DLD1 (cell line): ENCODE measurements around the gene IRAG1.

Source experiments
- in situ Hi-C: cut with HindIII; loops from 2 replicates; pipeline ENCODE4 v1.10.0; 2017; ENCODE audit warnings: low sequenced_read_pairs

The IRAG1 gene

DNA sequence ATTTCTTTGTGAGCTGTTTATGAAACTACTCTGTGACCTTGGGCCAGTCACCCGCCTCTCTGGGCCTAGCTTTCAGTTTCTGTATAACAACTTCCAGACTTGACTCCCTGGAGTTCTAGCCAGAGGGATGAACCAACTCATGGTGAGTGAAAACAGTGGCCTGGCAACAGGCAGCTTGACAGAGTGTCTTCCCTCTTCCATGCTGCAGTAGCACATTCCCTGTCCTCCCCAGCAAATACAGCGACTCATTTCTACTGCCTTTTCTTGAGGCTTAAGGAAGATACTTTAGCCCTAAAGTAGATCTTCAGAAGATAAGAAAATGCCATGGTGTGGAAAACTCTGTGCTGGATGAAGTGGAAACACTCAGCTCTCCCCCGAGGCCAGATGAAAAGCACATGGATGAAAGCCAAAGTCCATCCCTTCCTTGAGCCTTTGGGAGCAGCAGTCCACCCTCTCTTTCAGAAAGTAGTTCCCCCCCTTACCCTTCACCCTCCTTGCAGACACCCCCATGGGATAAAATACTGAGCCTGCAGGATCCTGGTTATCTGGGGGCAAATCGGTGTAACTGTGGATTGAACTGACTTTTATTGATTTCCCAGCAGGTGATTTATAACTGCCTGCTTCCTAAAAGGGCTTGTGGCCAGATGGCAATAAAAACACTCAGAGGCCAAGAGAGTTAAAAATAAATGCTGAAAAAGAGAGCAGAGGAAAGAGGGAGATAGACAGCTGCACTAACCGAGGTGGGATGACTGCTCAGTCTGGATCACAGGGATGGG, 24.1 kb downstream of the IRAG1 start:
- in situ Hi-C loops: no loop called here

DNA sequence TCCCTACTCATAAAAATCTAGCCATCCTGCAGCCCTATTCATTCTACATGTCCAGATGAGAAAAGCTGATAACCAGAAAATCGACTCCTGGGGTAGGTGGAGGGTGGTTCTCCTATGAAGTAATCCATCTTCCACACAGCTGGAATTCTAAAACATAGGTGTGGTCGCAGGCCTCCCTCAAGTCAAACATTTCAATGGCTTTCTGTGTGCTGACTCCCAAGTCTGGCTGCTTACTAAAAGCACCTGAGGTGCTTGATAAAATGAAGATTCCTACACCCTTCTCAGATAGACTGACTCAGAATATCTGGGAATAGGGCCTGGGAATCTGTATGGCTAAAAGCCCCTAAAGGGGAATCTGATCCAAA, 26.1 kb downstream of the IRAG1 start:
- in situ Hi-C loops: no loop called here

DNA sequence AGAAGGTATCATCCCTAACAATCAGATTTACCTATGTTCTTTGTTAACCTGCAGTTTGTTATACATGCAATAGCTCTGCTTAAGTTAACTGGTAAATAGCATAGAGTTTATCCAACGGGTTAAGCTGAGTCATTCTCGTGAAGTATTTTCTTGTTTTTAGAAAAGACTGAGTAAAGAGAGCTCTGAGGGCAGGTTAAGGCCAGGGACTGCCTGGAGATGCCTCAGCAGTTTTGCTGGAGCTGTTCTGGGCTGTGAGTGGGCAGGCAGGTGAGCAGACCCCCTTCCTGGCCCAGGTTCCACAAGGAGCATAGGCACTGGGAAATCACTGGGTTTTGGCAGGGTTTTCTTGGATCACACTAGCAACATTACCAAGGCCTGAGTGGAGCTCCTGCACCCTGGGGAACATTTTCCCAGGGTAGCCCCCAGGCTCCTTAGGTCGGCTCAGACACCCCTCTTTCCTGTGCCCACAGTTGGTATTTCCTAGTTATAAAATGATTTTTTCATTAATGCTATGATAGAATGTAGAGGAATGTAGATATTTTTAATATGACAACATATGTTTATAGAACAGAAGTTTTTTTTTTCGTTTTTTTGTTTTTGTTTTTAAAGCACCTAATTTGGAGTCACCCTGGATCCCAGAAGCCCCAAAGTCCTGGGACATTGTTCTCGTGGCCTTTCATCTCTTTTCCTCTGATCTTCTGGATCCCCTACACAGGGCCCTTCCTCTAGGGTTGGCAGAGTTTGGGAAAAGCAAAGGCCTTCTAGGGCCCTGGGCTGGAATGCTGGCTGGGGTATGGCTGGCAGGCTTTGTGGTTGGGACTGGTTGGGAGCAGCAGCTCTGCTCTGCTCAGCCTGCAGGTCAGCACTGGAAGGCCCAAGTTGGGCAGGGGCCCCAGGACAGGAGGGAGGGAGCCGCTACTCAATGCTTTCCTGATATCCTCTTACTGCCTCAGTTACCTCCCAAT, 26.7 kb downstream of the IRAG1 start:
- in situ Hi-C loops: no loop called here

DNA sequence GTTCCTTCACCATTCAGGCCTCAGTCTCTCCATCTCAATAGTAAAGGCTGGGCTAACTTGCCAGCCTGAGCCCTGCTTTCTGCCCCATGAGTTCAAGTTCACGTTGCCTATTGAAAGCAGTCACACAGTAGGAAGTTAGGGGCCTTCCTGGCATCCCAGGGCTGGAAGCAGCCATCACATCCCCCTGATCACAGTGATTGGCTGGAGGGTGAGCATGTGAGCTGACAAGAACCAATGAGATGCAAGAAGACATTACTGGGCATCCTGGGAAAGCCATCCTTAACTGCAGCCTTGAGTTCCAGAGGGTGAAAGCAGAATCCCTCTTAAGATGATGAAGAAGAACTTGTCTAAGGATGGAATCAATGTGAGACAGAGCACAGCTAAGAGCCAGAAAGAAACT, 29.1 kb downstream of the IRAG1 start:
- in situ Hi-C loops: no loop called here

DNA sequence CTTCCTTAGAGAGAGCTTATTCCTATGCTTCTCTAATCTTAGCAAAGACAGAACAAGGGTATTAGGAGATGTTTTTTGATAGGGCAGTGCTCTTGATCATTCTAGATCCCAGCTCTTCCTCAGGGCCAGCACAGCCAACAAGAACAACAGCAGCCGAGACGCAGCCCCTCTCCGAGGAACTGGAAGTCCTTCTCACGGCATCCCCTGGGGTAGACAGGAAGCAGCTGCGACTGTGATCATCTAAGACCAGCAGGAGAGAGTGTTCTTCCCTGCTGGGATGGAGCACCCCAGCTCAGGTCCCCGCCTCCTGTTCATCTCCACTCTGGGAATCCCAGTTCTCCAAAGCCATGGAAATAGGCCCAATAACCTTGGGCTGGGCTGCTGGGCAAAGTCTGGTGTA, 29.6 kb downstream of the IRAG1 start:
- in situ Hi-C loops: no loop called here

DNA sequence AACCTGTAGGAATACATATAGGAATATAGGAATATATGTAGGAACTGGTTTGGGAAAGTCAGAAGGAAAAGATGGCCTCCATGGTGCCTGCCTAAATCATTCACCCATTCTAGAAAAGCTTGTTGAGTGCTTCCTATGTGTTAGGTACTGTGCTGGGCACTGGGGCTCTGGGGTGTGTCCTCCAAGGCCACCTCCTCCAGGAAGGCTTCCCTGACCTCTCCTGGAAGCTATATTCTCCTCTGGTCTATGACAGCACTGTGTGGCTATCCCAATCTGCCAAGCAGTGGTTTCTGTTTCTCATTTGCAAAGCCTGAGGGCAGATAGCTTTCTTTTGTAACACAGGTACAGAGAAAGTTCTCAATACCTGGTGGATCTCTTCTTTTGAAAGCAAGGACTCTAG, 30.2 kb downstream of the IRAG1 start:
- in situ Hi-C loops: no loop called here

DNA sequence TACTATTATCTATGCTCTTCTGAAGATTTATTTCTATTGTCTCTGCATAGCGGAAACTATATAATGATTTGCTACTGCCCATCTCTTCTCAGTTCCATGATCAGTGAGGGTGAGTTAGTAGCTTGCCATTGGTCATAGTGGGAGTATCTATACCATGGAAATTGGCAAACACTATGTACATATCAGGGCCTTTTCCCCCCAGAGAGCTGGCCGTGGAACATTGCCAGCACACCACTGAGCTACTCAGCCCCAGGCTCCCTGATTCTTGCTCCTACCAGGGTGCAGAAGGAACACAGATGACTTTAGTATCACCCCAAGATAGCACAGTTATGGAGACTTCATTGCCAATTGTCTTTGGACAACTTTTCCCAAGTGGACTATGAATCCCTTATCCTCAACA, 33.2 kb downstream of the IRAG1 start:
- in situ Hi-C loops: no loop called here

DNA sequence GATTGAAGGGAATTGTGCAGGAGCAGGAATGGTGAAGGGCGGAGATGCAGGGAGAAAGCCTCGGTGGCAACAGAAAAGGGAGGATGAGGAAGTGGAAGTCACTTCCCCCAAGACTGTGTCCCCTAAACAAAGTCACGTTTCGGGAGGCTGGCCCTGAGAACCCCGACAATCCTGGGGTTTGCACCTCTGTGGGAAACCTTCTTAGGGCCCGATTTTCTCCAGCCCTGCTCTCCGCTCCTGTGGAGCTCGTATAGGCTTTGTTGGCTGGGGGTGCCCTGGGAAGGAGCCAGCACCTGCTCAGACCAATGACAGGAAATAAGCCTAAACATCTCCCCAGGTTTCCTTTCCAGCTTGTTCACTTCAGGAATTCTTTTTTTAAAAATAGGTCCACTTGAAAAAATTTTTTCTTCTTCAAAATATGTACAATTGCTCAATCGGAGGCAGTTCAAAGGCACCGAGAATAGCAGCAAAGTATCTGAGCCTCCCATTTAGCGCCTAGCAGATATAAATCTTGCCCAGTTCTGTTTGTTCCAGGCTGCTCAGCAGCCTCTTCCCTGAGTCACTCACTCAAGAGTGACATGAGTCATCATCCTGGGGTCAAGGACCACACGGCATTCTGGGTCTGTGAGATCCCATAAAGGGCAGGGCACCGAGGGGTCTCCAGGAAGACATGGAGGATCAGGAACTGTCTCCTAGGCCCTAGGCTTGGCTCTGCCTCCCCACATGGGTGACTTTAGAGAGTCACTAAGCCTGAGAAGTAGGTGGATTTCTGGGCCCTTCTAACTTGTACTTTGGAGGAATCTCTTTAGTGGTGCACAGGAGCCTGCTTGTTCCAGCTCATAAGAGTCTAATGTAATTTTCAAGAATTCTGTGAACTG, 34.0 kb downstream of the IRAG1 start:
- in situ Hi-C loops: no loop called here

DNA sequence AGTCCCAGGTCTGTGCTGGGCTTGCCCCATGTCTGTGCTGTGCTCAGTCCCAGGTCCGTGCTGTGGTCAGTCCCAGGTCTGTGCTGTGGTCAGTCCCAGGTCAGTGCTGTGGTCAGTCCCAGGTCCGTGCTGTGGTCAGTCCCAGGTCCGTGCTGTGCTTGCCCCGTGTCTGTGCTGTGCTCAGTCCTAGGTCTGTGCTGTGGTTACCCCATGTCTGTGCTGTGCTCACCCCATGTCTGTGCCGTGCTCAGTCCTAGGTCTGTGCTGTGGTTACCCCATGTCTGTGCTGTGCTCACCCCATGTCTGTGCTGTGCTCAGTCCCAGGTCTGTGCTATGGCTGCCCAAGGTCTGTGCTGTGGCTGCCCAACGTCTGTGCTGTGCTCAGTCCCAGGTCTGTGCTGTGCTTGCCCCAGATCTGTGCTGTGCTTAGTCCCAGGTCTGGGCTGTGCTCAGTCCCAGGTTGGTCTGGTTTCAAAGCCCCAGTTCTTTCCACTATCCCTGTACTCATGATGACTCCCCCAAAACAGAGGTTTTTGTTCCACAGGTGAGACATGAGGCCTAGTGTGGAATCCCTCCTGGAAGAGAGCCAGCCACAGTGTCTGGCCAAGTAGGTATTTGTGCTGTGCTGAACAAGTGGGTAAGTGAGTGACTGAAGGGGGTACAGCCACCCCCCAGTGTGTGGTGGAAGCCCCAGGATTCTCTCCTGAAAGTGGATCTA, 34.8 kb downstream of the IRAG1 start:
- in situ Hi-C loops: no loop called here

DNA sequence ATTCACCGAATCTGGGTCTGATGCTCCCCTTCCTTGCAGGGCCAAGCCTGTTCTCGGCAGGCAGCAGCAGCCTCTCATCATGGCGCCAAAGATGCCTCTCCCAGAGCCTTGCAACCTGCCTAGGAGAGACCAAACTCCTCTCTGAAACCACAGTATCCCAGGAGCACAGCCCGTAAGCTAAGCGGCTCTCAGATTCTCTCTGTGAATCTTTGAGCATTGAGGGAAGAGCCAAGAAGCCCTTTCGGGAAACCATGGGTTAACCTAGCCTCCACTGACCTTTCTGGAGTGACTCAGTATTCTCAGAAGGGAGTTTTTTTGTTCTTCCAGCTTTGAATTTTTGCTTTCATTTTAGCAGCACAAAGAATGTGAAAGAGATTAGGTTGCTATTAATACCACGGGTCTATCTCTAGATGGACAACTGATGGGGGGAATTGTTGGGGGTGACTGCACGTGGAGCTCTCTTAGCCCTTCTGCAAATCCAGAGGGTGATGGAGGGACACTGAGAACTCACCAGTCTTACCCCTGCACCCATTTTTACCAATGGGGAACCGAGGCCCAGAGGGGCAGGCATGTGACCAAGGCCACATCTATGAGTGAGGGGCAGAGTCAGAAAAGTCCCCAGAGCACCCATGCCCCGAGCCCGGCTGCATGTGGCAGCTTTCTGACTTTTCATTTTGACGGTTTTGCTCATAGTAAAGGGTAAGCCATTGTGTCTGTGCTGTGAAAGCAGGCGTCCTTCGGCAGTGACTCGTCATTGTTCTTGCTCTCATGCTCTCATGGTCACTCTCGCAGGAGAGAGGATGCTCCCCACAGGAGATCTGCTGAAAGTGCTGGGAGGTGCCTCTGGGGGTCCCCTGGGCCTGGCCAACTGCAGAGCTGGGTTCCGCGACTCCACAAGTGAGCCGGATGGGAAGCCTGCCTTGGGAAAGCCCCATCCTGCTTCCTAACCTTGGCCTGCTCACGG, 36.0 kb downstream of the IRAG1 start:
- in situ Hi-C loops: no loop called here

DNA sequence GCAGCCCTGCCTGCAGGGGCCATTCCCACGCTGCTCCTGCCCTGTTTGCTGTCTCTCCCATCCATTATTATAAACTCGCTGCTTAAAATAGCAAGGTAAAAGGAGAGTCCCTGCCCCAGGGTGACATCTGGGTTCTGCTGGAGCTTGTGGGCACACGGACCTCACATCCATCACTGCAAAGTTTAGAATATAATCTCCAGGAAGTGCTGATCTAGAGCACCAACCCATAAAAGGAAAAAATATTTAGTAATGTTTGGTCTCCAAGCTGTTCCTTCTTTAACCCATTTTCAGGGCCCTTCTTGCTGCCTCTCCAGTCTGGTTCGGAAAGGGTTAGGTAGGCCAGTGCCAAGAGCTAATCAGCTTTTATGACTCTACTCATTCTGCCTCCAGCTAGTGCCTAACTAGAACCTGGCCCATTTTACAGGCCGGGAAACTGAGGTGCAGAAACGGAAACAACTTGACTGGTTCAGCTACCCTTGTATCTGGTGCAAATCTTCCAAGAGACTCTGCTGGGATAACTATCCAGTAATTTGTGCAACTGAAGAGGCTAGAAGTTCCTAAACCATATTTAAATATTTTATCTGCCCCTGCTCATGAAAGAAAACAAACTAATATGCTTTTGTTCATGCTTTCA, 37.5 kb downstream of the IRAG1 start:
- in situ Hi-C loops: no loop called here

DNA sequence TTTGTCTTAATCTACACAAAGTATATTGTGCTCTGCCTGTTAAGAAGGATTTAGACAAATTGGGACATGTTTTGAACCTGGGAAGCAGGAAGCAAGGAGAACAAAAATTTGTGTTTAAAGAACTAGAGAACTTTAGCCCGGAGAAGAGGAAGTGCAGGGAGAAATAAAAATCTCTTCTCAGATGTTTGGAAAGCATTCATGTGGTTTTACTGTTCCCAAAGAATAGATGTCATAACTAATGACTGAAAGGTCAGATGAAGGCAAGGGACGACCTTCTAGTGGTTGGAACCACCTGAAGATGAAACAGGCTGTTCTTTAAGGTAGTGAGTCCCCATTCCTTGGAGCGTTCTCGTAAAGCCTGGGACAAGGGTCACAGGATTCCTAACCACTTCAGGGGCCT, 38.3 kb downstream of the IRAG1 start:
- in situ Hi-C loops: no loop called here

DNA sequence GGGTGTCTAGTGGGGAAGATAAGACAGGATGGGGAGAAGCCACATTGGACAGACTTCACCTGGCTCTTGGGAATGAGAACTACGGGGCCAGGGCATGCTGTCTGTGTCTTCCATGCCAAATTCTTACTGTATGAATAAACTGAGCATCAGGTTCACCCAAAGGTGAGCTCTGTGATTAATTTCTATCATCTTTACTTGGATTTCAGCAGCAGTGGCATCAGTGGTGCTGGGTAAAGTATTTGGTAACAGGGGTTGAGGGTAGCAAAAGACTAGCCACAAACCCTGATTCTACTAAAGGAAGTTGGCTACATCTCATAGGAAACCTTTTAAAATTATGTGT, 38.8 kb downstream of the IRAG1 start:
- in situ Hi-C loops: no loop called here

DNA sequence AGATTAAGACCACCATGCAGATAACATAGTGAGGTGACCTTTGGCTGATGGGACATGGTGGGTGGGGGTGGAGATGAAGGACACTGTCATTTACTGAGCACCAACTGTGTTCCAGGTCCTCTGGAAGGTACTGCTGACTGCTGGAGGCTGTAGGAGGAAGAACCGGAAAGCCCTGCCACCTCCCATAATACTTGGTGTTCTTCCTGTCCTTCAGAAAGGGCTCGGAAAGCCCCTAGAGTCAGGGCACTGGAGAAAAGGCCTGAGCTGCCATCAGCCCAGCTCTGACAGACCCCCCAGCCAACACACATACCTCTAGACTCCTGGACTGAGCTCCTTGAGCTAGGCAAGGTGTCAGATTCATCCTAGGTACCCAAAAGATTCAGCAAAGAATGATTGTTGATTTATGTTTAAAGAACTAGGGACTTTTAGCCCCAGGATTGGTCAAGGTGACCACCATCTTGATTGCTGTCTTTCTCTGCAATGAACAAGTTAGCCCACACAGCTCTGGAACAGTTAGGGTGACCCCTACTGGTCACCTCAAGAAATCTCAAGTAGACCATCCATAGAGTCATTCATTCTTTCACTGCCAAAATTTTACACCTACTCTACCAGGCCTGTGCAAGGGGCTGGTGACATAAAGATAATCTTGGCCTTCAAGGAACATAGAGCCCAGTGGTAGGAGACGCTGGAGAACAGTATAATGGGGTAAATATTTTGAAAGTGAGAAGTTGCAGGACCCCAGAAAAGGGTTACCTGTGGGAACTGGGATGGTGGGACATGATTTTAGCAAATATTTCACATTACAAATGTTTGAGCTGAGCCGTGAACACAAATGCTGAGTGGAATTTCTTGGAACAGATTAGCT, 39.4 kb downstream of the IRAG1 start:
- in situ Hi-C loops: no loop called here

DNA sequence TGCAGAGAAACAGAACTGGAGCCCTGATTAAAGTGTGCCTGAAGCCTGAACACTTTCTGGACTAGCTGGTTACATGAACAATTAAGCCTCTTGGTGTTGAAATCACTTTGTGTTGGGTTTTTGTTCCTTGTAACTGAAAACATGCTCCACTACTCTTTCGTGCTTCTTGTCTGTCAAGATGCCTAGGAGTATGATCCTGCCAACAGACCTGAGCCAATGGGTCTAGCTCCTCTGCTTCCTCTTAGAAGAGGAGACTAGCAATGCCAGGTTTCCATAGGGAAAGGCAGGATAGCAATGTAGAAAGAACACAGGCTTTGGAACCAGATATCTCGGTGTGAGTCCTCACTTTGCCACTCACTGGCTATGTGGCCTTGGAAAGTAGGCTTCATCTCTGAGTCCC, 40.3 kb downstream of the IRAG1 start:
- in situ Hi-C loops: no loop called here

DNA sequence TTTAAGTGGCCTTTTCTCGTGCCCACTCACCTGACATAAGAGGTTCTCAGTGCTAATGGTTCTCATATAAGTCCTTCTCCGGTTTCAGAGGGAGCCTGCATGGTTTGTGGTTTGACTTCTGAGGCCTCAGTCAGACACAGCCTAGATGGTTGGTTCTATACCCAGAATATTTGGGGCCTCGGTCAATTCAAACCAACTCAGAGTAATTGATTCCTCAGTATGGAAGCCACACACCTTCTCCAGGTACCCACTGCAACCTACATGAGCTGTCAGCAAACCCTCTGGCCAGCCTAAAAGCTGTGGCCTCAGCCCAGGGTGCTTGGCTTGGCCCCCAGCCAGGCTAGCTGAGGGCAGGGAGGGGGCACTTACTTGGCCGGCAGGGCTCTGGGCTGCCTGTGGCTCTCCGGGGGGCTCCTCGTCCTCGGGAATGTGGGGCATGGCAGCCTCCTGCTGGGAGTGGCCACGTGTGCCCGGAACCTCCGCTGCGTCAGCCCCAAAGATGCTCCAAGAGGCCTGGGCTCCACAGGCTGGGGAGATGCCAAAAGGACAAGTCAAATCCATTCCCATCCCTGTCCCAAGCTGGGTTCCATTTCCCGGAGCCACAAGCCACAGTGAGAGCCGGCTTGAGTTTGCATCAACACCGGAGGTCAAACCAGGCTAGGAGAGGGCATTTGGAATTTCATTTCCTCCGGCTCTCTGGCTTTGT, 41.7 kb downstream of the IRAG1 start:
- in situ Hi-C loops: no loop called here

DNA sequence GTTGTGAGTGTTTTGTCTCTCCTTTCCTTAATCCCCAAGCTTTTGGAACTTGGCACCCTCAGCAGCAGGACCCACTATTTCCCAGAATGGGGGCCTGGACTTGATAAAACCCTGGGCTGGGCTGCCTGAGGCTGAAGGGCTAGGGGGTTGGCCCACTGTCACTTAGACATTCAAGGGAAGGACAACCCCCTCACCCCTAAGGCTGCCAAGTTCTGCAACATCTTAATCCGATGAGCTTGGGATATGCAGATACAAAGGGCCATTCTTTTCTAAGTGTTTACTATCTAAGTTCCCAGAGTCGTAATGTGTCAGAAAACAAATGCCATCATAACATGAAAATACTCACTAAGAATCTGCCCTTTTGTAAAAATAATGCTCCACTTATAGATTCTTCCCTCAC, 42.9 kb downstream of the IRAG1 start:
- in situ Hi-C loops: no loop called here

DNA sequence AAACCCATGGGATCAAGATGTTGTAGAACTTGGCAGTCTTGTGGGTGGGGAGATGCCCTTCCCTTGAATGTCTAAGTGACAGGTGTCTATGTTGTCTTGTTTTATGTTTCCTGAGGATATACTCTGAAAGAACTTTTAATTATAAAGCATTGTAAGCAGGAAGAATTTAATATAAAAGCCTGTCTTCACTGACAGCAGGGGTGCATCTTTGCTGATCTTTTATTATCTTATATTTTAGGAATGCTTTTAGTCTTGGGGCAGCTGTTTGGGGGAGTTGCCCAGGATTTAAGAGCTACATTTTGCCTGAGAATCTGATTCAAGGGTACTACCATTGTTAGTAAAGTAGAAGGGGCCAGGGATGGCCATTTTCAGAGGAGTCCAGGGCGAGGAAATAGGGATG, 43.4 kb downstream of the IRAG1 start:
- in situ Hi-C loops: no loop called here
